DND-41 (cell line): ENCODE data around the gene OR8J1.
"Not testable (repeated sequence)": the region's sequence is repeated elsewhere in the genome, so short reads cannot be mapped to it uniquely, and the experiment has no call there.

Experiments used
- ATAC-seq: fragments of 200-7000 bp; cut with Tn5 transposase; 3 replicates; pipeline ENCODE4 v1.9.1; 2021; ENCODE audit warnings: low read depth; ENCODE audit not compliant: insufficient read depth
- DNase-seq: peaks from one replicate; pipeline ENCODE4 v3.0.0-alpha.2; 2020
- H2AFZ ChIP-seq: 2 replicates; pipeline ENCODE4 v1.6.0; 2012; ENCODE audit warnings: low read depth, low read length
- H3K27ac ChIP-seq: 2 replicates; pipeline ENCODE4 v1.5.1; 2012; ENCODE audit warnings: low read length, inconsistent platforms
- H3K27me3 ChIP-seq: fragments of 200-600 bp; sonication (generic); 2 replicates; pipeline ENCODE4 v1.6.0; 2012; ENCODE audit warnings: low read length, mild to moderate bottlenecking, inconsistent platforms; ENCODE audit not compliant: insufficient read depth, poor library complexity
- H3K36me3 ChIP-seq: 2 replicates; pipeline ENCODE4 v1.5.1; 2012; ENCODE audit warnings: low read length, inconsistent platforms; ENCODE audit not compliant: insufficient read depth
- H3K4me1 ChIP-seq: 2 replicates; pipeline ENCODE4 v1.5.1; 2012; ENCODE audit warnings: mild to moderate bottlenecking, low read length; ENCODE audit not compliant: insufficient read depth
- H3K4me2 ChIP-seq: 2 replicates; pipeline ENCODE4 v1.6.0; 2012; ENCODE audit warnings: mild to moderate bottlenecking, moderate library complexity, low read length, inconsistent platforms; ENCODE audit not compliant: insufficient read depth
- H3K4me3 ChIP-seq, 2 experiments: fragments of 200-600 bp in 1 of 2; shearing (Covaris generic) in 1 of 2; 2 replicates each; pipeline ENCODE4 v1.5.1; 2012 to 2016; ENCODE audit warnings: inconsistent platforms in 2 of 2, low read length in 2 of 2, mild to moderate bottlenecking in 2 of 2, low read depth in 1 of 2, moderate library complexity in 1 of 2
- H3K79me2 ChIP-seq: 2 replicates; pipeline ENCODE4 v1.6.0; 2012; ENCODE audit warnings: low read length, inconsistent platforms; ENCODE audit not compliant: insufficient read depth
- H3K9ac ChIP-seq: 2 replicates; pipeline ENCODE4 v1.6.0; 2012; ENCODE audit warnings: low read depth, mild to moderate bottlenecking, inconsistent platforms, low read length, moderate library complexity
- H3K9me3 ChIP-seq: 2 replicates; pipeline ENCODE4 v1.5.1; 2012; ENCODE audit warnings: low read length, moderate library complexity, mild to moderate bottlenecking, inconsistent platforms; ENCODE audit not compliant: insufficient read depth, severe bottlenecking
- H4K20me1 ChIP-seq: 2 replicates; pipeline ENCODE4 v1.6.0; 2012; ENCODE audit warnings: low read length; ENCODE audit not compliant: insufficient read depth
- CTCF ChIP-seq: IDR thresholded peaks from 2 replicates; pipeline ENCODE4 v1.5.1; 2012; ENCODE audit warnings: borderline replicate concordance, low read length, moderate library complexity, mild to moderate bottlenecking; ENCODE audit not compliant: poor library complexity, severe bottlenecking; ENCODE audit errors: extremely low read depth
- EZH2 ChIP-seq: IDR thresholded peaks from 3 replicates; pipeline ENCODE4 v1.6.1; 2012; ENCODE audit warnings: borderline replicate concordance, low read depth, mild to moderate bottlenecking, moderate library complexity, low read length, inconsistent platforms; ENCODE audit not compliant: severe bottlenecking

Gene OR8J1

GRCh38 chr11:56380120-56380519 is 26.0 kb downstream of the OR8J1 start:
- H3K9ac ChIP-seq = no peak overlapping the region
- no peak for DNase-seq
- TF ChIP-seq EZH2 (no peak), CTCF (no peak)

GRCh38 chr11:56394381-56394780 is 40.3 kb downstream of the OR8J1 start:
- H3K4me2 ChIP-seq = no peak overlapping the region
- no peaks in the 10 kb centered on the region for H4K20me1 ChIP-seq
- H3K9ac ChIP-seq = no peak overlapping the region
- H3K27ac ChIP-seq = no peak overlapping the region
- no peak overlapping the region for H3K4me3 ChIP-seq
- no peaks in the 10 kb centered on the region for H3K79me2 ChIP-seq
- H2AFZ ChIP-seq = no peak overlapping the region
- TF ChIP-seq EZH2 (no peak), CTCF (no peak)
- DNase-seq (no peak), ATAC-seq (no peak)
- no peaks in the 10 kb centered on the region for H3K4me1 ChIP-seq
- no peaks in the 10 kb centered on the region for H3K36me3 ChIP-seq
- no peaks in the 10 kb centered on the region for H3K27me3 ChIP-seq
- no peaks in the 10 kb centered on the region for H3K9me3 ChIP-seq

More at GRCh38 chr11:56380120-56380519, 26.0 kb downstream of the OR8J1 start:
- Histone ChIP-seq H3K27ac (no peak overlapping the region), H3K9me3 (no peaks in the 10 kb centered on the region), H3K27me3 (no peaks in the 10 kb centered on the region), H3K36me3 (no peaks in the 10 kb centered on the region), H4K20me1 (no peaks in the 10 kb centered on the region), H3K79me2 (no peaks in the 10 kb centered on the region), H2AFZ (no peak overlapping the region), H3K4me1 (no peaks in the 10 kb centered on the region), H3K4me2 (no peak overlapping the region), H3K4me3 (no peak overlapping the region)
- ATAC-seq = no peak

- no peak for DNase-seq
Measured at GRCh38 chr11:56396047-56396446, 42.0 kb downstream of the OR8J1 start.

GRCh38 chr11:56401858-56402461 is 47.9 kb downstream of the OR8J1 start:
- not testable (repeated sequence) for DNase-seq, H3K4me2 ChIP-seq, H3K79me2 ChIP-seq, H3K27me3 ChIP-seq, H3K4me3 ChIP-seq, H3K9ac ChIP-seq, H3K27ac ChIP-seq, H3K36me3 ChIP-seq, H3K9me3 ChIP-seq, ATAC-seq, H2AFZ ChIP-seq, H4K20me1 ChIP-seq, H3K4me1 ChIP-seq

More at GRCh38 chr11:56396047-56396446, 42.0 kb downstream of the OR8J1 start:
- no peaks in the 10 kb centered on the region for H3K4me1 ChIP-seq
- H3K27ac ChIP-seq = no peak overlapping the region
- no peaks in the 10 kb centered on the region for H3K36me3 ChIP-seq
- no peaks in the 10 kb centered on the region for H4K20me1 ChIP-seq
- no peak overlapping the region for H3K4me3 ChIP-seq
- H3K79me2 ChIP-seq = no peaks in the 10 kb centered on the region
- H3K9me3 ChIP-seq = no peaks in the 10 kb centered on the region
- H3K9ac ChIP-seq = no peak overlapping the region
- no peak overlapping the region for H2AFZ ChIP-seq
- no peak overlapping the region for H3K4me2 ChIP-seq
- TF ChIP-seq CTCF = peak; percentile 15
- no peak for TF ChIP-seq EZH2
- no peaks in the 10 kb centered on the region for H3K27me3 ChIP-seq
- ATAC-seq = no peak
